Measurements from ENCODE around the gene TGFBR3L.

The TGFBR3L gene

DNA sequence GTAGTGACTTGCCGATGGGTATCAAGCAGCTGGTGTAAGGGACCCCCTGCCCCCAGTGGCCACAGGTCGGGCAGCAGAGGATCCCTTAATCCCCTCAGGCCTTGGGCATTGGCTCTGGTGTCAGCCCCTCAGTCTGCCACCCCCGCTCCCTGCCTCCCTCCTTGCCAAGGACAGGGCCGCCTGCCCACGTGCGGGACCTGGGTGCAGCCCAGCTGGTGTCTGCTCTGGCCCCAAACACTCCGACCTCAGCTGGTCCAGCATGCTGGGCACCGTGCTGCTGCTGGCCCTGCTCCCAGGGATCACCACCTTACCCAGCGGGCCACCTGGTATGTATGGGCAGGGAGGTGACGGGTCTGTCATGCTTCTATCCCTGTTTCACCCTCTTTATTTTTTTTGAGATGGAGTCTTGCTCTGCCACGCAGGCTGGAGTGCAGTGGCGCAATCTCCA, at the start of gene TGFBR3L:
TGFBR3L (plus strand) TSS at position 233 of the 448 bp plus-strand sequence.
- Histone ChIP-seq H3K27me3 (peaks cover 0 to 69% of the 10 kb centered on the region in 2 donors), H3K36me3 (peaks cover 33 to 41% (median 37%) of the 10 kb centered on the region in 3 donors)
- no peak for DNase-seq

DNA sequence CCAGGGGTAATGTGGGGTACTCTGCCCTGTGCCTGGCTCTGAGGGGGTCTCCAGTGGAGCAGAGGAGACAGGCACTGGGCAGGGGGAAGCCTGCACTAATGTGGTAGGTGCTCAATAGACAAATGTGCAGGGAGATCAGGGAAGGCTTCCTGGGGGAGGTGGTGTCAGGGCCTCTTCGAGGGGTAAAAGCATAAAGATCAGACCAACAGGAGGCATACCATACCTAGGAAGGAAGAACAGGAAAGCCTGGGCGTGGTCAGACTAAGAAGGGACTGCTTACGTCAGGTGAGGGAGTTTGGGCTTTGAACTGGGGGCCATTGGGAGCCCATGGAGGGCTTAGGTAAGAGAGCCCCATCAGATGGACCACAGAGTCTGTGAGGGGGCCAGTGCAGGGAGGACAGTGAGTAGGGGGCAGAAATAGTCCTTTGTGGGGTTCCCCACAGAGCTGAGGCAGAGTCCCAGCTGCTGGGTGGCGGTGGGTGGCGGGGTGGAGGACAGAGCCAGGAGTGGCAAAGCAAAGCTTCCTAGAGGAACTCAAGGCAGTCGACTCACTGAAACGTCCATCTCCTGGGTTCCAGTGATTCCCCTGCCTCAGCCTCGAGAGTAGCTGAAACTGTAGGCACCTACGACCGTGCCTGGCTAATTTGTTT, 49.2 kb upstream of the TGFBR3L start:
- intact Hi-C loops (cut with DNase I; ENCODE audit: low total_unique reads) = no loop called here
- TF ChIP-seq, protein P1, sequence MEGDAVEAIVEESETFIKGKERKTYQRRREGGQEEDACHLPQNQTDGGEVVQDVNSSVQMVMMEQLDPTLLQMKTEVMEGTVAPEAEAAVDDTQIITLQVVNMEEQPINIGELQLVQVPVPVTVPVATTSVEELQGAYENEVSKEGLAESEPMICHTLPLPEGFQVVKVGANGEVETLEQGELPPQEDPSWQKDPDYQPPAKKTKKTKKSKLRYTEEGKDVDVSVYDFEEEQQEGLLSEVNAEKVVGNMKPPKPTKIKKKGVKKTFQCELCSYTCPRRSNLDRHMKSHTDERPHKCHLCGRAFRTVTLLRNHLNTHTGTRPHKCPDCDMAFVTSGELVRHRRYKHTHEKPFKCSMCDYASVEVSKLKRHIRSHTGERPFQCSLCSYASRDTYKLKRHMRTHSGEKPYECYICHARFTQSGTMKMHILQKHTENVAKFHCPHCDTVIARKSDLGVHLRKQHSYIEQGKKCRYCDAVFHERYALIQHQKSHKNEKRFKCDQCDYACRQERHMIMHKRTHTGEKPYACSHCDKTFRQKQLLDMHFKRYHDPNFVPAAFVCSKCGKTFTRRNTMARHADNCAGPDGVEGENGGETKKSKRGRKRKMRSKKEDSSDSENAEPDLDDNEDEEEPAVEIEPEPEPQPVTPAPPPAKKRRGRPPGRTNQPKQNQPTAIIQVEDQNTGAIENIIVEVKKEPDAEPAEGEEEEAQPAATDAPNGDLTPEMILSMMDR (IDR thresholded peaks at IDR 0.05) = no peak
- H3K4me1 ChIP-seq = peaks cover 0 to 32% (median 23%) of the 10 kb centered on the region in 4 donors
- H3K9me3 ChIP-seq = no peaks in the 10 kb centered on the region
- H3K27me3 ChIP-seq = peaks cover 0 to 51% of the 10 kb centered on the region in 2 donors
- no peak overlapping the region for H3K27ac ChIP-seq
- peaks cover 0 to 31% (median 13%) of the 10 kb centered on the region in 3 donors for H3K36me3 ChIP-seq
- no peak for DNase-seq
- no peak overlapping the region for H3K4me3 ChIP-seq

More for the DNA sequence above, at the start of gene TGFBR3L:
- TF ChIP-seq, protein P1 (IDR thresholded peaks at IDR 0.05) = no peak
- Histone ChIP-seq H3K4me1 (peaks cover 0 to 40% (median 36%) of the 10 kb centered on the region in 4 donors), H3K4me3 (no peak within 1 kb of the TSS), H3K27ac (no peak within 1 kb of the TSS), H3K9me3 (no peaks in the 10 kb centered on the region)
- intact Hi-C loops (cut with DNase I; ENCODE audit: low total_unique reads) = loop anchor here (5.0 kb wide), 1 partner anchor 88 kb away; no protein-coding TSS in a partner anchor

DNA sequence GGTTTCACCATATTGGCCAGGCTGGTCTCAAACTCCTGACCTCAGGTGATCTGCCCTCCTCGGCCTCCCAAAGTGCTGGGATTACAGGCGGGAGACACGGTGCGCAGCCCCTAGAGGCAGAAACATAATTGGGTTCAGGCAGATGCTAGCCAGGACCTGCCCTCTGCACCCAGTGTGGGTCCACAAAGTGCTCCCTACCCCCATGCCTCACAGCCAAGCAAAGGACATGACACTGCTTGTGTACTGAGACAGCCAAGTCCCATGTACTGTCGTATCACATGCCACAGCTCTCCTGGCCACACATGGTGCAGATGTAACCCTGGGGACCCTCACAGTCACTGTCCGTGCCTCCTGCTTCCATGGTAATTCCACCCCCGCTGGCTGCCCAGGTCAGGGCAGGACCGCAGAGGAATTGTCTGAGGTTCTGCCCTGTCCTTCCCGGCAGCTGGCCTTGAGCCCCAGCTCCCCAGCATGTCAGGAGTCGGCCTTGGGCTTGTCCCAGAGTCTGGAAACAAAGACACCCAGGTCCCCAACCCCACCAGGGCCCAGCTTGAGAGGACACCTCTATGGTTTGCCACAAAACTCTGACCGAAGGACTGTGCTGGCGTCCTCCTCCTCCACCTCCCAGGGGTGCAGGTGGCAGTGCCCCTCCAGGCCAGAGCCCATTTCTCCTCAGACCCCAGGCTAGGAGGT, 48.1 kb upstream of the TGFBR3L start:
- Histone ChIP-seq H3K27me3 (peaks cover 0 to 41% of the 10 kb centered on the region in 2 donors), H3K36me3 (peaks cover 0 to 20% (median 13%) of the 10 kb centered on the region in 3 donors), H3K27ac (no peak overlapping the region), H3K9me3 (no peaks in the 10 kb centered on the region), H3K4me1 (peaks cover 0 to 40% (median 28%) of the 10 kb centered on the region in 4 donors), H3K4me3 (no peak overlapping the region)
- no peak for DNase-seq
- TF ChIP-seq, protein P1 (IDR thresholded peaks at IDR 0.05) = no peak
- intact Hi-C loops (cut with DNase I; ENCODE audit: low total_unique reads) = no loop called here

DNA sequence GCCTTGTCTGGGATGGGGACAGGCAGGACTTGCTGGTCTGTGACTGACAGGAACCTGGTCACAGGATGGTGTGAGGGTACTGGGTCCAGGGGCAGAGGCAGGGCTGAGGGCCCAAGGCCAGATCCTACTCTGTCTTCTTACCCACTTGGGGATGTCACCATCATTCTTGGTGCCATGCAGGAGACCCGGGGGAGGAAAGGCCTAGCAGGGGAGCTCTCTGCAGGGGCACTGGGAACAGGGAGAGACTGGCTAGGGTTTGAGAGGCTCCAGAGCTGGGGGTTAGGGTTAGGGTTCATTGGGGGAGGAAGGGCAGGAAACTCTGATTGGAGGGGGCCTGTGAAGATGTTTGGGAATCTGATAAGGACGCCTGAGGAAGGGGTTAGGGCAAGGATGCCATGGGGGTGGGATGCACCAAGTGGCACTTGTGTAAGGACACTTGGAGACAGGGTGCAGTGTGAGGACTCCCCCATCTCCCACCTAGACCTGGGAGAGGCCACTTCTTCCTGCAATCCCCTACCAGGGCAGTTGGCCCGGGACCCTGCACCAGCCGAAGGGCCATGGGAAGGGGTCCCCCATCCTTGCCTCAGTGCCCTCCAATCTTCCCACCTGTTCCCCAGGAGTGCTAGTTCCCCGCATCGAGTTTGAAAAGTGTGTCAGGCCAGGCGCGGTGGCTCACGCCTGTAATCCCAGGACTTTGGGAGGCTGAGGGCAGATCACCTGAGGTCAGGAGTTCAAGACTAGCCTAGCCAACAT, 47.4 kb upstream of the TGFBR3L start:
- no peak for DNase-seq
- Histone ChIP-seq H3K27me3 (peaks cover 0 to 39% of the 10 kb centered on the region in 2 donors), H3K4me1 (peaks cover 0 to 40% (median 32%) of the 10 kb centered on the region in 4 donors), H3K4me3 (no peak overlapping the region), H3K36me3 (peaks cover 0 to 15% (median 13%) of the 10 kb centered on the region in 3 donors), H3K27ac (no peak overlapping the region), H3K9me3 (no peaks in the 10 kb centered on the region)
- TF ChIP-seq, protein P1 (IDR thresholded peaks at IDR 0.05) = no peak
- intact Hi-C loops (cut with DNase I; ENCODE audit: low total_unique reads) = no loop called here

DNA sequence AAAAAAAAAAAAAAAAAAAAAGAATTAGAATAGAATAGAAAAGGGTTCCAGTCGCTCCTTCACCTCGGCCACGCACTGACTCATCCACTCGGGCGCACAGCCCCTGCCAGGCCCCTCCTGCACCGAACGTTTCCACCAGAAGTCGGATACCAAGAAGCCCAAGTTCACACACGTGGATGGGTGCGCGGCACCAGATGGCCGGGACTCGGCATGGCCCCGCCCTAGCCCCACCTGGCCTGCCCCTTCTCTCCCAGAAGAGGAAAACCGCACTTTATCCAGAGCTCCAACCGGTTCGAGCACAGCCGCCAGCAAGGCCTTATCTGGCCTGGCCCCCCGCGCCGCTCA, 46.3 kb upstream of the TGFBR3L start:
- TF ChIP-seq, protein P1 (IDR thresholded peaks at IDR 0.05) = no peak
- Histone ChIP-seq H3K36me3 (peaks cover 0 to 10% (median 8%) of the 10 kb centered on the region in 3 donors), H3K27me3 (peaks cover 0 to 47% of the 10 kb centered on the region in 2 donors), H3K27ac (no peak overlapping the region), H3K4me3 (no peak overlapping the region), H3K4me1 (peaks cover 0 to 48% (median 33%) of the 10 kb centered on the region in 4 donors), H3K9me3 (no peaks in the 10 kb centered on the region)
- no peak for DNase-seq
- intact Hi-C loops (cut with DNase I; ENCODE audit: low total_unique reads) = no loop called here

Measured in tibial artery (tissue), 4 donors.